Trophoblast cell (in vitro differentiated cells and primary cell): ENCODE data around the gene CIB4.

ENCODE experiments used
- DNase-seq, 2 donors: peaks; one replicate each; pipeline ENCODE4 v3.0.0-alpha.2; 2016
- H2AFZ ChIP-seq: 2 replicates; pipeline ENCODE4 v1.6.1; 2013; ENCODE audit warnings: low read length, moderate library complexity, mild to moderate bottlenecking; ENCODE audit not compliant: insufficient read depth, poor library complexity
- H2AK5ac ChIP-seq: 2 replicates; pipeline ENCODE4 v1.6.1; 2013; ENCODE audit warnings: mild to moderate bottlenecking, low read length
- H2BK120ac ChIP-seq: 2 replicates; pipeline ENCODE4 v1.6.1; 2013; ENCODE audit warnings: low read length, mild to moderate bottlenecking, moderate library complexity; ENCODE audit not compliant: insufficient read depth, poor library complexity
- H2BK12ac ChIP-seq: 2 replicates; pipeline ENCODE4 v1.6.1; 2013; ENCODE audit warnings: mild to moderate bottlenecking, low read length, moderate library complexity
- H2BK5ac ChIP-seq: 2 replicates; pipeline ENCODE4 v1.6.1; 2013; ENCODE audit warnings: low read length, low read depth, moderate library complexity, mild to moderate bottlenecking; ENCODE audit not compliant: poor library complexity
- H3K14ac ChIP-seq: 2 replicates; pipeline ENCODE4 v1.6.1; 2013; ENCODE audit warnings: mild to moderate bottlenecking, low read length
- H3K18ac ChIP-seq: 2 replicates; pipeline ENCODE4 v1.6.1; 2013; ENCODE audit warnings: mild to moderate bottlenecking, low read length
- H3K23ac ChIP-seq: 2 replicates; pipeline ENCODE4 v1.6.1; 2013; ENCODE audit warnings: low read length
- H3K27ac ChIP-seq: 2 replicates; pipeline ENCODE4 v1.5.1; 2013; ENCODE audit warnings: low read depth, mild to moderate bottlenecking, inconsistent platforms, low read length, moderate library complexity
- H3K27me3 ChIP-seq: 2 replicates; pipeline ENCODE4 v1.6.1; 2013; ENCODE audit warnings: inconsistent platforms, mild to moderate bottlenecking, low read length, moderate library complexity; ENCODE audit not compliant: insufficient read depth
- H3K36me3 ChIP-seq, 2 experiments: 1 replicate in 1 of 2; 2 replicates in 1 of 2; pipeline ENCODE4 v1.6.1; 2013; ENCODE audit warnings: low read length in 2 of 2, mild to moderate bottlenecking in 2 of 2, moderate library complexity in 1 of 2; ENCODE audit not compliant: insufficient read depth in 2 of 2, control insufficient read depth in 1 of 2
- H3K4ac ChIP-seq: 2 replicates; pipeline ENCODE4 v1.6.1; 2013; ENCODE audit warnings: low read depth, mild to moderate bottlenecking, low read length, moderate library complexity
- H3K4me1 ChIP-seq, 2 experiments: 1 replicate in 1 of 2; 2 replicates in 1 of 2; pipeline ENCODE4 v1.6.1; 2013; ENCODE audit warnings: low read length in 2 of 2, mild to moderate bottlenecking in 2 of 2, moderate library complexity in 1 of 2; ENCODE audit not compliant: insufficient read depth in 2 of 2, control insufficient read depth in 1 of 2
- H3K4me2 ChIP-seq: 2 replicates; pipeline ENCODE4 v1.6.1; 2013; ENCODE audit warnings: inconsistent platforms, mild to moderate bottlenecking, low read length, moderate library complexity
- H3K4me3 ChIP-seq: 2 replicates; pipeline ENCODE4 v1.5.1; 2013; ENCODE audit warnings: mild to moderate bottlenecking, low read depth, low read length, inconsistent platforms
- H3K79me1 ChIP-seq: one replicate; pipeline ENCODE4 v1.6.1; 2013; ENCODE audit warnings: low read length
- H3K79me2 ChIP-seq: 2 replicates; pipeline ENCODE4 v1.6.1; 2013; ENCODE audit warnings: low read length, mild to moderate bottlenecking; ENCODE audit not compliant: control insufficient read depth, insufficient read depth, poor library complexity
- H3K9ac ChIP-seq: 2 replicates; pipeline ENCODE4 v1.6.1; 2013; ENCODE audit warnings: mild to moderate bottlenecking, low read length
- H3K9me3 ChIP-seq: 2 replicates; pipeline ENCODE4 v1.6.1; 2013; ENCODE audit warnings: low read depth, mild to moderate bottlenecking, control low read depth, inconsistent platforms, low read length; ENCODE audit not compliant: insufficient read depth
- H4K12ac ChIP-seq: 2 replicates; pipeline ENCODE4 v1.6.1; 2013; ENCODE audit warnings: low read depth, mild to moderate bottlenecking, low read length, moderate library complexity
- H4K8ac ChIP-seq: 2 replicates; pipeline ENCODE4 v1.6.1; 2013; ENCODE audit warnings: low read depth, mild to moderate bottlenecking, low read length, moderate library complexity
- H4K91ac ChIP-seq: one replicate; pipeline ENCODE4 v1.6.1; 2013; ENCODE audit warnings: low read depth, mild to moderate bottlenecking, low read length, moderate library complexity
- WGBS: extraction: QIAGEN DNeasy Blood & Tissue Kit; methylation state at CpG from one replicate; pipeline ENCODE4 v1.1.7; 2013; ENCODE audit warnings: missing lambda C conversion rate; ENCODE audit not compliant: insufficient read length, insufficient coverage; ENCODE audit errors: extremely low coverage; 5-methylcytosine and 5-hydroxymethylcytosine counted together

Gene CIB4

GRCh38 chr2:26630235-26630634, 10.9 kb downstream of the CIB4 start:
- Histone ChIP-seq H3K18ac (no peak overlapping the region), H4K8ac (no peak overlapping the region), H3K79me2 (no peaks in the 10 kb centered on the region), H3K4ac (no peak overlapping the region), H3K79me1 (peaks cover 3% of the 10 kb centered on the region), H3K14ac (no peak overlapping the region), H2BK12ac (no peak overlapping the region), H2AK5ac (no peak overlapping the region), H3K9me3 (no peaks in the 10 kb centered on the region), H3K27ac (no peak overlapping the region), H2BK5ac (no peak overlapping the region), H3K27me3 (no peaks in the 10 kb centered on the region), H2BK120ac (no peak overlapping the region), H3K36me3 (no peaks in the 10 kb centered on the region), H3K9ac (no peak overlapping the region), H4K12ac (no peak overlapping the region), H3K4me2 (no peak overlapping the region), H3K4me1 (peaks cover 3 to 12% of the 10 kb centered on the region in 2 experiments), H3K4me3 (no peak overlapping the region), H4K91ac (no peak overlapping the region), H3K23ac (no peak overlapping the region), H2AFZ (no peak overlapping the region)
- no CpG with 5 or more reads among the region's 4 CpGs for WGBS
- DNase-seq, result no peak

- Histone ChIP-seq H3K9ac (no peak overlapping the region), H4K91ac (no peak overlapping the region), H3K4ac (no peak overlapping the region), H3K4me2 (no peak overlapping the region), H2BK5ac (no peak overlapping the region), H3K36me3 (no peaks in the 10 kb centered on the region), H2BK120ac (no peak overlapping the region), H3K79me2 (no peaks in the 10 kb centered on the region), H3K23ac (no peak overlapping the region), H4K8ac (no peak overlapping the region), H3K4me3 (no peak overlapping the region), H2AFZ (no peak overlapping the region), H2BK12ac (no peak overlapping the region), H3K14ac (no peak overlapping the region), H3K9me3 (no peaks in the 10 kb centered on the region), H4K12ac (no peak overlapping the region), H2AK5ac (no peak overlapping the region), H3K27ac (no peak overlapping the region), H3K4me1 (peaks cover 3 to 12% of the 10 kb centered on the region in 2 experiments), H3K18ac (no peak overlapping the region), H3K79me1 (peaks cover 3% of the 10 kb centered on the region), H3K27me3 (no peaks in the 10 kb centered on the region)
- no CpG with 5 or more reads among the region's 10 CpGs for WGBS
- DNase-seq, result no peak
Observed at GRCh38 chr2:26629751-26630150, 11.4 kb downstream of the CIB4 start.

- H3K9ac ChIP-seq, result no peak overlapping the region
- peaks cover 3 to 12% of the 10 kb centered on the region in 2 experiments for H3K4me1 ChIP-seq
- no CpG with 5 or more reads among the region's 5 CpGs for WGBS
- no peak overlapping the region for H3K4ac ChIP-seq
- H2BK120ac ChIP-seq, result no peak overlapping the region
- H2BK5ac ChIP-seq, result no peak overlapping the region
- H3K9me3 ChIP-seq, result no peaks in the 10 kb centered on the region
- H3K4me2 ChIP-seq, result no peak overlapping the region
- H3K27me3 ChIP-seq, result no peaks in the 10 kb centered on the region
- no peak overlapping the region for H3K27ac ChIP-seq
- no peak overlapping the region for H3K4me3 ChIP-seq
- H3K18ac ChIP-seq, result no peak overlapping the region
- H4K12ac ChIP-seq, result no peak overlapping the region
- no peak overlapping the region for H2AFZ ChIP-seq
- H4K8ac ChIP-seq, result no peak overlapping the region
- H3K14ac ChIP-seq, result no peak overlapping the region
- no peaks in the 10 kb centered on the region for H3K36me3 ChIP-seq
- H3K79me1 ChIP-seq, result peaks cover 3% of the 10 kb centered on the region
- H2AK5ac ChIP-seq, result no peak overlapping the region
- no peaks in the 10 kb centered on the region for H3K79me2 ChIP-seq
- H4K91ac ChIP-seq, result no peak overlapping the region
- H2BK12ac ChIP-seq, result no peak overlapping the region
- no peak overlapping the region for H3K23ac ChIP-seq
- DNase-seq, result no peak
Observed at GRCh38 chr2:26629346-26629630, 11.9 kb downstream of the CIB4 start.

- Histone ChIP-seq H3K27me3 (no peaks in the 10 kb centered on the region), H3K79me1 (peaks cover 3% of the 10 kb centered on the region), H2AK5ac (no peak overlapping the region), H4K12ac (no peak overlapping the region), H3K4me3 (no peak overlapping the region), H3K4me2 (no peak overlapping the region), H2BK12ac (no peak overlapping the region), H4K91ac (no peak overlapping the region), H3K14ac (no peak overlapping the region), H3K9ac (no peak overlapping the region), H2AFZ (no peak overlapping the region), H3K79me2 (no peaks in the 10 kb centered on the region), H4K8ac (no peak overlapping the region), H3K4ac (no peak overlapping the region), H3K4me1 (peaks cover 3 to 12% of the 10 kb centered on the region in 2 experiments), H3K23ac (no peak overlapping the region), H3K9me3 (no peaks in the 10 kb centered on the region), H2BK120ac (no peak overlapping the region), H3K27ac (no peak overlapping the region), H2BK5ac (no peak overlapping the region), H3K18ac (no peak overlapping the region), H3K36me3 (no peaks in the 10 kb centered on the region)
- no peak for DNase-seq
- WGBS, result no CpG with 5 or more reads among the region's 9 CpGs
Observed at GRCh38 chr2:26628561-26629345, 12.4 kb downstream of the CIB4 start.
